K562 (cell line): Measurements from ENCODE around the gene SDC3. TPM values are rescaled to one million over a fixed set of nuclear protein-coding genes. Genes with fewer than 3 reads are reported as not detected.

Source experiments
- CEBPB ChIP-seq: fragments of 450-650 bp; IDR thresholded peaks from 2 replicates; pipeline ENCODE4 v1.6.1; 2016; ENCODE audit warnings: missing genetic modification characterization, missing compliant biosample characterization
- CEBPG ChIP-seq, 3 experiments: fragments of 200-800 bp in 1 of 3; sonication (Bioruptor generic) in 1 of 3; sonication (generic) in 1 of 3; formaldehyde crosslinking in 1 of 3; IDR thresholded peaks in 2 of 3; conservative IDR thresholded peaks in 1 of 3; 2 replicates each; pipeline versions ENCODE4 v1.6.1 to v1.8.0; 2016 to 2022; ENCODE audit warnings: missing compliant biosample characterization in 2 of 3, missing genetic modification characterization in 2 of 3, mild to moderate bottlenecking in 1 of 3, missing genetic modification reagents in 1 of 3
- OTX1 ChIP-seq: fragments of 450-650 bp; formaldehyde crosslinking; IDR thresholded peaks from 2 replicates; pipeline ENCODE4 v1.4.0; 2022; ENCODE audit warnings: mild to moderate bottlenecking
- ZNF197 ChIP-seq: fragments of 200-800 bp; sonication (Bioruptor generic); IDR thresholded peaks from 2 replicates; pipeline ENCODE4 v1.6.1; 2016; ENCODE audit warnings: low read depth, missing genetic modification characterization, missing compliant biosample characterization
- polyA plus RNA-seq, 8 experiments: library from polyadenylated mRNA; depleted of rRNA in 4 of 8; stranded (reverse) in 5 of 8; unstranded in 3 of 8; fragments of >200 nt; fragmentation: Nextera tagmentation in 2 of 8; fragmentation: Illumina TruSeq in 1 of 8; extraction: Ambion mirVana in 2 of 8; extraction: Trizol in 1 of 8; gene quantifications; 2 replicates each; pipeline versions ENCODE4 v1.2.1 to v1.2.3, GENCODE V29; 2011 to 2014; ENCODE audit warnings: inconsistent platforms in 1 of 8, missing spikeins in 1 of 8
- total RNA-seq, 7 experiments: library from RNA; depleted of rRNA in 6 of 7; stranded (reverse); fragments of >200 nt in 6 of 7; fragmentation: Illumina TruSeq in 2 of 7; extraction: Trizol in 2 of 7; gene quantifications; 2 replicates each; pipeline versions ENCODE4 v1.2.1 to v1.2.3, GENCODE V29; 2011 to 2021; ENCODE audit warnings: low replicate concordance in 1 of 7
- TF ChIP-seq, protein P1 (sequence below), 2 experiments: fragments of 450-650 bp; formaldehyde crosslinking in 1 of 2; IDR thresholded peaks; 2 replicates each; pipeline versions ENCODE4 v1.4.0 to v1.6.1; 2014 to 2020; ENCODE audit warnings: mild to moderate bottlenecking in 2 of 2, borderline replicate concordance in 1 of 2, low read depth in 1 of 2
- TF ChIP-seq, protein P2 (sequence below): sonication (generic); formaldehyde crosslinking; IDR thresholded peaks from 2 replicates; pipeline ENCODE4 v1.8.0; 2023; ENCODE audit warnings: missing genetic modification reagents, mild to moderate bottlenecking, borderline replicate concordance

Gene SDC3
- total and polyA plus RNA-seq, 9 of the 15 experiments (the other 6 are each of a cell fraction or from before 2014, with no cell fraction given), result 0.38 to 44.1 (median 12.1) TPM

DNA sequence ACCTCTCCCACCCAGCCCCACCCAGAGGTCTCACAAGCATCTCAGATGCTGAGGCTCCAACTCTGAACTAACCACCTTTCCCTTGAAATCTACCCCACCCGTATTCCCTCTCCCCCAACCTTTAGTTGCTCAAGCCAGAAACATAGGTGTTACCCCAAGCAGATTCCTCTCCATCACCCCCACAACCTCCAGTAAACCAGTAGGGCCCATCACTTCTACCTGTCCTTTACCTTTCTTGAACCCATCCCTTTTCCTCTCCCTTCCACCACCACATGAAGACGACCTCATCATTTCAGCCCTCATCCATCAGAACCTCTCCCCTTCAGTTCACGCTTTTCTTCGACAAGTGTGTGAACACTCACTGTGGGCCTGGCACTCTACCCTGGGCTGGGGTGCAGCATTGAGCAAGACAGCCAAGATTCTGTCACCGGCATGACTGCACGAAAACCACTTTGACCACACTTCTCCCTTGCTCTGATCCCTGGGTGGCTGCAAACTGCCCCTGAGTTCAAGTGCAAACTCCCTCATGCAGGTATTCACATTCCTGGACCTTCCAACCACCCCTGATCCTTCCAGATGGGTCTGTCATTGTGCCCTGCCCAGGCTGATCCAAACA is 85.5 kb downstream of the SDC3 start (continued):
- TF ChIP-seq, protein P1, sequence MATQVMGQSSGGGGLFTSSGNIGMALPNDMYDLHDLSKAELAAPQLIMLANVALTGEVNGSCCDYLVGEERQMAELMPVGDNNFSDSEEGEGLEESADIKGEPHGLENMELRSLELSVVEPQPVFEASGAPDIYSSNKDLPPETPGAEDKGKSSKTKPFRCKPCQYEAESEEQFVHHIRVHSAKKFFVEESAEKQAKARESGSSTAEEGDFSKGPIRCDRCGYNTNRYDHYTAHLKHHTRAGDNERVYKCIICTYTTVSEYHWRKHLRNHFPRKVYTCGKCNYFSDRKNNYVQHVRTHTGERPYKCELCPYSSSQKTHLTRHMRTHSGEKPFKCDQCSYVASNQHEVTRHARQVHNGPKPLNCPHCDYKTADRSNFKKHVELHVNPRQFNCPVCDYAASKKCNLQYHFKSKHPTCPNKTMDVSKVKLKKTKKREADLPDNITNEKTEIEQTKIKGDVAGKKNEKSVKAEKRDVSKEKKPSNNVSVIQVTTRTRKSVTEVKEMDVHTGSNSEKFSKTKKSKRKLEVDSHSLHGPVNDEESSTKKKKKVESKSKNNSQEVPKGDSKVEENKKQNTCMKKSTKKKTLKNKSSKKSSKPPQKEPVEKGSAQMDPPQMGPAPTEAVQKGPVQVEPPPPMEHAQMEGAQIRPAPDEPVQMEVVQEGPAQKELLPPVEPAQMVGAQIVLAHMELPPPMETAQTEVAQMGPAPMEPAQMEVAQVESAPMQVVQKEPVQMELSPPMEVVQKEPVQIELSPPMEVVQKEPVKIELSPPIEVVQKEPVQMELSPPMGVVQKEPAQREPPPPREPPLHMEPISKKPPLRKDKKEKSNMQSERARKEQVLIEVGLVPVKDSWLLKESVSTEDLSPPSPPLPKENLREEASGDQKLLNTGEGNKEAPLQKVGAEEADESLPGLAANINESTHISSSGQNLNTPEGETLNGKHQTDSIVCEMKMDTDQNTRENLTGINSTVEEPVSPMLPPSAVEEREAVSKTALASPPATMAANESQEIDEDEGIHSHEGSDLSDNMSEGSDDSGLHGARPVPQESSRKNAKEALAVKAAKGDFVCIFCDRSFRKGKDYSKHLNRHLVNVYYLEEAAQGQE (IDR thresholded peaks at IDR 0.05; ENCODE audit: borderline replicate concordance), result no peak
- TF ChIP-seq, protein P1 (CRISPR knock-in tag; IDR thresholded peaks at IDR 0.05; ENCODE audit: low read depth), result no peak
- TF ChIP-seq, protein P2, sequence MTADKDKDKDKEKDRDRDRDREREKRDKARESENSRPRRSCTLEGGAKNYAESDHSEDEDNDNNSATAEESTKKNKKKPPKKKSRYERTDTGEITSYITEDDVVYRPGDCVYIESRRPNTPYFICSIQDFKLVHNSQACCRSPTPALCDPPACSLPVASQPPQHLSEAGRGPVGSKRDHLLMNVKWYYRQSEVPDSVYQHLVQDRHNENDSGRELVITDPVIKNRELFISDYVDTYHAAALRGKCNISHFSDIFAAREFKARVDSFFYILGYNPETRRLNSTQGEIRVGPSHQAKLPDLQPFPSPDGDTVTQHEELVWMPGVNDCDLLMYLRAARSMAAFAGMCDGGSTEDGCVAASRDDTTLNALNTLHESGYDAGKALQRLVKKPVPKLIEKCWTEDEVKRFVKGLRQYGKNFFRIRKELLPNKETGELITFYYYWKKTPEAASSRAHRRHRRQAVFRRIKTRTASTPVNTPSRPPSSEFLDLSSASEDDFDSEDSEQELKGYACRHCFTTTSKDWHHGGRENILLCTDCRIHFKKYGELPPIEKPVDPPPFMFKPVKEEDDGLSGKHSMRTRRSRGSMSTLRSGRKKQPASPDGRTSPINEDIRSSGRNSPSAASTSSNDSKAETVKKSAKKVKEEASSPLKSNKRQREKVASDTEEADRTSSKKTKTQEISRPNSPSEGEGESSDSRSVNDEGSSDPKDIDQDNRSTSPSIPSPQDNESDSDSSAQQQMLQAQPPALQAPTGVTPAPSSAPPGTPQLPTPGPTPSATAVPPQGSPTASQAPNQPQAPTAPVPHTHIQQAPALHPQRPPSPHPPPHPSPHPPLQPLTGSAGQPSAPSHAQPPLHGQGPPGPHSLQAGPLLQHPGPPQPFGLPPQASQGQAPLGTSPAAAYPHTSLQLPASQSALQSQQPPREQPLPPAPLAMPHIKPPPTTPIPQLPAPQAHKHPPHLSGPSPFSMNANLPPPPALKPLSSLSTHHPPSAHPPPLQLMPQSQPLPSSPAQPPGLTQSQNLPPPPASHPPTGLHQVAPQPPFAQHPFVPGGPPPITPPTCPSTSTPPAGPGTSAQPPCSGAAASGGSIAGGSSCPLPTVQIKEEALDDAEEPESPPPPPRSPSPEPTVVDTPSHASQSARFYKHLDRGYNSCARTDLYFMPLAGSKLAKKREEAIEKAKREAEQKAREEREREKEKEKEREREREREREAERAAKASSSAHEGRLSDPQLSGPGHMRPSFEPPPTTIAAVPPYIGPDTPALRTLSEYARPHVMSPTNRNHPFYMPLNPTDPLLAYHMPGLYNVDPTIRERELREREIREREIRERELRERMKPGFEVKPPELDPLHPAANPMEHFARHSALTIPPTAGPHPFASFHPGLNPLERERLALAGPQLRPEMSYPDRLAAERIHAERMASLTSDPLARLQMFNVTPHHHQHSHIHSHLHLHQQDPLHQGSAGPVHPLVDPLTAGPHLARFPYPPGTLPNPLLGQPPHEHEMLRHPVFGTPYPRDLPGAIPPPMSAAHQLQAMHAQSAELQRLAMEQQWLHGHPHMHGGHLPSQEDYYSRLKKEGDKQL (CRISPR knock-in tag), result no peak
- 0 out of 2 replicates have a peak, but pooled peaks have one; percentile 9 for TF ChIP-seq ZNF197
- 0 out of 2 replicates have a peak, but pooled peaks have one; percentile 24 for TF ChIP-seq CEBPB
- peak; percentile 60; the same call in 1 of the 2 replicates for TF ChIP-seq OTX1 (CRISPR knock-in tag)
- TF ChIP-seq CEBPG (CRISPR knock-in tag; IDR thresholded peaks at IDR 0.05), result peak; percentile 38; the same call in 1 of the 2 replicates
- TF ChIP-seq CEBPG (tag; conservative IDR thresholded peaks at IDR 0.05 in 1 of 2, IDR thresholded peaks at IDR 0.05 in 1 of 2), result no peak
